Stimulated activated CD4-positive, alpha-beta T cell treated with anti-CD3 and anti-CD28 coated beads, Interleukin-15, amount 100 ng/mL, for 48 hours (primary cell): ENCODE measurements around the gene SERPINA1.

ENCODE experiments used
- DNase-seq, 2 donors: peaks; one replicate each; pipeline ENCODE4 v3.0.0-alpha.2; 2020; ENCODE audit warnings: low read depth in 2 of 2

The SERPINA1 gene

DNA sequence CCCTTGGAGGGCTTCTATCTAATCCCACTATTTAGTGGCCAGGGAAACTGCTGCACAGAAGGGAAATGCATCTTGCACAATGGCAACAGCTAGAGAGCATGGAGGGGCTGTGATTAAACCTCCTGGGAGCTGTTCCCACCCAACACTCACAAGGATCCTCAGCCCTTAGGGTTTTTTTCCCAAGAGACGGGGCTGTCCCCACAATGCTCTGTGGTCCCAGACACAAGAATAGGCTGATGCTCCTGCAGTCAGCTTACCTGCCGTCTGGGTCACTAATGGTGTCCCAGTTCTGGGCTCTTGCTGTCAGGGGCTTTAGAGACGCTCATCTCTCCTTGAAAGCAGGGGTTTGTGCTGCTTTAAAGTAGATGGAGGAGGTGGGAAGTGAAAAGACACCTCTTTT lies 4.6 kb downstream of the SERPINA1 start:
- DNase-seq, result no peak

DNA sequence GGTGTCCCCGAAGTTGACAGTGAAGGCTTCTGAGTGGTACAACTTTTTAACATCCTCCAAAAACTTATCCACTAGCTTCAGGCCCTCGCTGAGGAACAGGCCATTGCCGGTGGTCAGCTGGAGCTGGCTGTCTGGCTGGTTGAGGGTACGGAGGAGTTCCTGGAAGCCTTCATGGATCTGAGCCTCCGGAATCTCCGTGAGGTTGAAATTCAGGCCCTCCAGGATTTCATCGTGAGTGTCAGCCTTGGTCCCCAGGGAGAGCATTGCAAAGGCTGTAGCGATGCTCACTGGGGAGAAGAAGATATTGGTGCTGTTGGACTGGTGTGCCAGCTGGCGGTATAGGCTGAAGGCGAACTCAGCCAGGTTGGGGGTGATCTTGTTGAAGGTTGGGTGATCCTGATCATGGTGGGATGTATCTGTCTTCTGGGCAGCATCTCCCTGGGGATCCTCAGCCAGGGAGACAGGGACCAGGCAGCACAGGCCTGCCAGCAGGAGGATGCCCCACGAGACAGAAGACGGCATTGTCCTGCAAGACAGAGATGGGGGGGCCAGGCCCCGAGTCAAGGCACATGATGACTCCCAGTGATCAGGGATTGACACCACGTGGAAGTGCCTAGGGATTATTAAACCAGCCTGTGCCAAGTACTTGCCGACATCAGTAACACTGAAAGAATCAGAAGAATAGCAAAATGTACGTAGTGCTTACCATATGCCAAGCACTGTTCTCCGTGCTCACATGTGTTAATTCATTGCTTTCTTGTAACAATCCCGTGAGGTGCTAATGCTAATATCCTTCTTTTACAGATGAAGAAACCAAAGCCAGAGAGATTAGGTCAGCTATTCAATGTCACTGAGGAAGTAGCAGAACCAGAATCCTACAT lies 5.4 kb downstream of the SERPINA1 start:
- DNase-seq, result no peak

DNA sequence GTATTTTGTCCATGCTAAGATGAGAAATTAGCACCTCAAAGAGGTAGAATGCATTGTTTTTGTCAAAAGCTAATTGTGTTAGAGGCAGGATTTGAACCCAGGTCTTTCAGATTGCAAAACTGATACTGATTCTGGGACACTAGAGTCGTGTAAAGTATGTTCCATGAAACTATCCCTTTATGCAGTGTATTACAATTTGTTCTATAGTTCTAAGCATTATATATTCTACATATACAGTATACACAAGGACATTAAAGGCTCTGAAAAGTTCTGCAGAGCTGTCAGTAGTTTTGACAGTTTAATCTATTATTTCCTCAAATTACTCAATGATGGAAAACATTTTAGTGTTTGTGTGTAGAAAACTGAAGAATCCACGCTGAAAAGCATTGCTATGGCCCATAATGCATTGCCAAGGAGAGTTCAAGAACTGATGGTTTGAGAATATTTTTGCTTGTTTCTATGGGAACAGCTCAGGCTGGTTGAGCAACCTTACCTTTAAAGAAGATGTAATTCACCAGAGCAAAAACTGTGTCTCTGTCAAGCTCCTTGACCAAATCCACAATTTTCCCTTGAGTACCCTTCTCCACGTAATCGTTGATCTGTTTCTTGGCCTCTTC lies 6.2 kb downstream of the SERPINA1 start:
- DNase-seq, result no peak

DNA sequence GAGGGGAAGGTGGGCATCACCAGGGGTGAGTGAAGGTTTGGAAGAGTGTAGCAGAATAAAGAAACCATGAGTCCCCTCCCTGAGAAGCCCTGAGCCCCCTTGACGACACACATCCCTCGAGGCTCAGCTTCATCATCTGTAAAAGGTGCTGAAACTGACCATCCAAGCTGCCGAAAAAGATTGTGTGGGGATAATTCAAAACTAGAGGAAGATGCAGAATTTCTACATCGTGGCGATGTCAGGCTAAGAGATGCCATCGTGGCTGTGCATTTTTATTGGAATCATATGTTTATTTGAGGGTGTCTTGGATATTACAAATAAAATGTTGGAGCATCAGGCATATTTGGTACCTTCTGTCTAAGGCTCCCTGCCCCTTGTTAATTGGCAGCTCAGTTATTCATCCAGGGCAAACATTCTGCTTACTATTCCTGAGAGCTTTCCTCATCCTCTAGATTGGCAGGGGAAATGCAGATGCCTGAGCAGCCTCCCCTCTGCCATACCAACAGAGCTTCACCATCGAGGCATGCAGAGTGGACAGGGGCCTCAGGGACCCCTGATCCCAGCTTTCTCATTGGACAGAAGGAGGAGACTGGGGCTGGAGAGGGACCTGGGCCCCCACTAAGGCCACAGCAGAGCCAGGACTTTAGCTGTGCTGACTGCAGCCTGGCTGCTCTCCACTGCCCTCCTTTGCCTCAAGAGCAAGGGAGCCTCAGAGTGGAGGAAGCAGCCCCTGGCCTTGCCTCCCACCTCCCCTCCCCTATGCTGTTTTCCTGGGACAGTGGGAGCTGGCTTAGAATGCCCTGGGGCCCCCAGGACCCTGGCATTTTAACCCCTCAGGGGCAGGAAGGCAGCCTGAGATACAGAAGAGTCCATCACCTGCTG lies 7.0 kb downstream of the SERPINA1 start:
- DNase-seq, result no peak

DNA sequence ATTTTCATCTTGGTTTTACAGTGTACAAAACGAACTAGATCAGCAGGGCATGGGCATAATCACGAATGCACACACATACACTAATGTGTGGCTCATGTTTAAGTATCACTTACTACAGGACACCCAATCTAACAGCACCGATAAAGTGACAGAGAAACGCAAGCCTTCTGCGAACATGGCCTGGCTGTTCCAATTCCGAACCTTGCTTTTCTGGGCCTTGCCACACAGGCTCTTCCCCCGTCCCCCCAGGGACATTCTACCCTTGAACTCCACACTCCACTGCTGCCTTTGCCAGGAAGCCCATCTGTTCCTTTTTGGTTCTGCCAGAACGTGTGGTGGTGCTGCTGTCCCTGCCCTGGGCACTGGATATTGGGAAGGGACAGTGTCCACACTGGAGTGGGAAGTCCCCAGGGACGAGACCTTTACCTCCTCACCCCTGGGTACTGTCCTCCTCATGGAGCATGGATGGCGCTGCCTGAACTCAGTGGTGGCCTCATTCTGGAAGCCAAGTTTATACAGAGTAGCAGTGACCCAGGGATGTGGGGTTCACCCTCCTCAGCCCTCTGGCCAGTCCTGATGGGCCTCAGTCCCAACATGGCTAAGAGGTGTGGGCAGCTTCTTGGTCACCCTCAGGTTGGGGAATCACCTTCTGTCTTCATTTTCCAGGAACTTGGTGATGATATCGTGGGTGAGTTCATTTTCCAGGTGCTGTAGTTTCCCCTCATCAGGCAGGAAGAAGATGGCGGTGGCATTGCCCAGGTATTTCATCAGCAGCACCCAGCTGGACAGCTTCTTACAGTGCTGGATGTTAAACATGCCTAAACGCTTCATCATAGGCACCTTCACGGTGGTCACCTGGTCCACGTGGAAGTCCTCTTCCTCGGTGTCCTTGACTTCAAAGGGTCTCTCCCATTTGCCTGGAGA lies 7.9 kb downstream of the SERPINA1 start:
- no peak for DNase-seq

DNA sequence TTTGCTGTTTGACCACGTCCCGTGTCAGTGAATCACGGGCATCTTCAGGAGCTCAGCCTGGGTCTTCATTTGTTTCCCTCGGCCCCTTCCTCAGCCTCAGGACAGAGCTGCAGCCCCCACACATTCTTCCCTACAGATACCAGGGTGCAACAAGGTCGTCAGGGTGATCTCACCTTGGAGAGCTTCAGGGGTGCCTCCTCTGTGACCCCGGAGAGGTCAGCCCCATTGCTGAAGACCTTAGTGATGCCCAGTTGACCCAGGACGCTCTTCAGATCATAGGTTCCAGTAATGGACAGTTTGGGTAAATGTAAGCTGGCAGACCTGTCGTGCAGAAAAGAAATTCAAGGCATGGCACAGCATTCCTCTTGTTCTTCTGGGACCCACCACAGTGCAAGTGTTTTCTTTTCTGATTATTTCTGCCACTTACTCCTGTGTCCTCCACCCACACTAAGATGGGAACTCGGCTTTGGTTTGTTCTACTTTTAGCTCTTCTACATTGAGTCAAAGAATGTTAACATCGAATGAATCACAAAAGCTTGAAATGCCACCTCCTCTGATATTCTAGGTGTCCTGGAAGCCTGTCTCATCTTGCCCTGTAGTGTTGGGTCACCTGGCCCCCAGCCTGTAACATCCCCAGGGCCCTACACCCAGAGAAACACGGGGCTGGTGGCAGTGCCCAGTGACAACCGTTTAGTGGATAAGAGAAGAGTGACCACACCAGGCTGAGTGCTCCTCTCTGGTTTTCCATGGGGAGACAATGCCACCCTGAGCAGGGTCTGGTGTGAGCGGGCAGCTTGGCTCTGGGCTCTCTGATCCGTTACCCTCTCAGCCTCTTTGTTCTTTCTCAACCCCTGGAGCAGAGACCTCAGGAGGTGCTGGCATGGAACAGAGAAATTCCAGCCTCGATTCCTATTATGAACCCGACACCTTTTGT lies 8.8 kb downstream of the SERPINA1 start:
- no peak for DNase-seq

DNA sequence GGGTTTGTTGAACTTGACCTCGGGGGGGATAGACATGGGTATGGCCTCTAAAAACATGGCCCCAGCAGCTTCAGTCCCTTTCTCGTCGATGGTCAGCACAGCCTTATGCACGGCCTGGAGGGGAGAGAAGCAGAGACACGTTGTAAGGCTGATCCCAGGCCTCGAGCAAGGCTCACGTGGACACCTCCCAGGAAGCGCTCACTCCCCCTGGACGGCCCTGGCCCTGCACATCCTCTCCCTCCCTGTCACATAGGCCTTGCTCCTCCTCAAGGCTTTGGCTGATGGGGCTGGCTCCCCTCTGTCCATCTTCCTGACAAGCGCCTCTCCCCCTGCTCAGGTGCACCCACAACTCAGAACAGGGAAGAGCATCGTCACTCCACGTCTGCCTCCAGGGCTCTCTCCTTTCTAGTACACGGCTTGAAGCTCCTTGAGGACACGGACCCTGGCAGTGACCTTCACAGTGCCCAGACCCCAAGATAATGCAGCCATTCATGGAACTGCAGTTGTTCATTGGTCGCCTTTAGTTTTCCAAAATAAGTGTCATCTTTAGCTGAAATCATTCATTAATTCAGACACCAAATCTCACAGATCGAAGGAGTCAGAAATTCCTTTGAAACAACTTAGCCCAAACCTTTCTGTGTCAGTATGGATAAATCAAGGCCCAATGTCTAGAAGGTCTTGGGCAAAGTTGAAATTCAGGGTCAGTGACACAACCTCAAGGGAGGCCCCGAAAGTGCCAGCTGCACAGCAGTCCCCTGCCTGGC lies 9.7 kb downstream of the SERPINA1 start:
- DNase-seq, result no peak

DNA sequence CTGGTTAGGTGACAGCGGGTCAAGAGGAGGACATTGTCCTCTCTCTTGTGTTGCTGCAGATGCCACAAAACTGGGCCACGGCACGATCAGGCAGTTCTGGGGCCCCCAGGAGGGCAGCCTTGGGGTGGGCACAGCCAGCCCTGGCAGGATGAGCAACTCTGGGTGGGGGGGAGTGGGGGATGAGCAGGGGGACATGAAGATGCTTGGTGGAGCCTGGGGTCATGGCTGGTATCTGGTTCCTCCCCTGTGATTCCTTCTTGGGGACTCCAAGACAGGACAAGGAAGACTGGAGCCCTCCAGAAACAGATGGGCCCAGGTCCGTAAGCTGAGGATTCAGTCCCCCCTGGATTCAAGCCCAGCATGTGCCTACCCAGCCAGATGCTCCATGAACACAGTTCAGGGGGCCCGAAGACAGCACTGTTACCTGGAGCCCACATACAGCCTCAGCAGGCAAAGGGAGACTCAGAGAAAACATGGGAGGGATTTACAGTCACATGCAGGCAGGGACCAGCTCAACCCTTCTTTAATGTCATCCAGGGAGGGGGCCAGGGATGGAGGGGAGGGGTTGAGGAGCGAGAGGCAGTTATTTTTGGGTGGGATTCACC lies 10.4 kb downstream of the SERPINA1 start:
- DNase-seq, result no peak

DNA sequence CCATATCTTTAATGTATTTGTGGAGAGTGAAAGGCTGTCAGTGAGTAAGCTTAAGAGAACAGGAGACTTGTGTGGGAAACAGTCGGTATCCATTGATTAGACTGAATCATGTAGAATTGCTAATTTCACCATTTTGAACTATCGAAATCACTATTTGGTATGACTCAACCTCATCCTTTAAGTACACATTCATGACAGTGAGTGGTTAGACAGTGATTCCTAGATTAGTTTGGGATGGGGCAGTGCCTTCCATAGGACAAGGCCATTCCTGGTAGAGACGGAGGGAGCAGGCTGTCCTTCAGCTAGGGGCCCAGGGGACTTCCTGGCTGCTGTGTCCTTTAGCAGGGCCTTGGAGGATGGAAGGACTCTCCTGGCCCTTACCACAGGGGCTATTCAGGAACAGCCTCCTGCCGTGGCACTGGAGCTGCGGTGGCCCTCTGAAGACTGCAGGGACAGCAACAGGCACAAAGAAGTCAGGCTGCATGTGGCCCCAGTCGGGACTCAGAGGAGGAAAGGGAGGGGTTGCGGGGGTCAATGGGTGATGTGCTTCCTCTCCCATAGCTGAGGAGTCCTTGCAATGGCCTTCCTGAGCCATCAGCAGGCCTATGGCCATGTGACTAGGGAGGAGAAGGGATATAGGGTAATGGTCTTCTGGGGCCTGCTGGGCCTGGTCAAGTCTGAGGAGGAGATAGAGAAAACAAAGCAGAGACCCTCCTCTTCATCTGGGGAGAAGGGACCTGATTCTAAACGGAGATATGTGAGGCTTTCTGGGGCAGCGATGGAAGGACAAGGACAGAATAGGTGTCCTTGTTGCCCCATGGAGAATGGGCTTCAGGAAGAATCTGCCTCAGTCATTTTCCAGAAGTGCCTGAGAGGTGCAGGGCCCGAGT lies 11.2 kb downstream of the SERPINA1 start:
- DNase-seq, result no peak

DNA sequence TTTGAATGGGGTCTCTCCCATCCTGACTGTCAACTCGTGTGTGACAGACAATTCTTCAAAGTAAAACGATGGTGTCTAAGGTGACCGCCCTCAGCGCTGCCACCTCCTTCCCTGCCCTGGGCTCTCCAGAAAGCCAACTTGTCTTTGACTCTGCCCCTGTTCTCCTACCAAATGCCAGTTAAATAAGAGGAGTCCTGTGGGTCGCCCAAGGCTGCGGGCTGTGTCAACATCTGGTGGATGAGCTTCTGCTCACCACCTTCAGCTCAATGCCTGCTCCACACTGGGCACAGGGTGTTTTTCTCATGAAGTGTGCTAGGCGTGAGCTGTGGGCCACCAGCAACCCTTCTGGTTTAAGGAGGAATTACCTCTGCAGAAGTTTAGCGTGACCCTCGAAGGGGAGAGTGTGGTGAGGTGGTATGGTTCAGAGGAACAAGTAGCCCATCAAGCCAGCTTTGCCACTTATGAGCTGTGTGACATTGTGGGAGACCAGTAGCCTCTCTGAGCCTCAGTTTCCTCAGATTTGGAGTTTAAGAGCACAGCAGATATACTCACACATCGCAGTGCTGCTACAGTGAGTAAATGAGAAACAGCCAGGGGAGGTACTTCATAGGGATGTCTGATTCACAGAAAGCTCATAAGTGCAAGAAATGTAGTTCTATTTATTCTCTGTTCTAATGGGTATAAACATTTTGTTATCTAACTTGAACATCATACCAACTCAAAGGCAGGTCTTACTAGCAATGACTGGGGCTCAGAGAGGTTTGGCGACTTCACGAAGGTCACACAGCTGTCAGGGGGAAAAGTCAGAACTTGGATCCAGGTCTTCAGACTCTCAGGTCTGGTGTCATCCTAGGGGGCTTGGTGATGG lies 12.1 kb downstream of the SERPINA1 start:
- DNase-seq, result no peak

DNA sequence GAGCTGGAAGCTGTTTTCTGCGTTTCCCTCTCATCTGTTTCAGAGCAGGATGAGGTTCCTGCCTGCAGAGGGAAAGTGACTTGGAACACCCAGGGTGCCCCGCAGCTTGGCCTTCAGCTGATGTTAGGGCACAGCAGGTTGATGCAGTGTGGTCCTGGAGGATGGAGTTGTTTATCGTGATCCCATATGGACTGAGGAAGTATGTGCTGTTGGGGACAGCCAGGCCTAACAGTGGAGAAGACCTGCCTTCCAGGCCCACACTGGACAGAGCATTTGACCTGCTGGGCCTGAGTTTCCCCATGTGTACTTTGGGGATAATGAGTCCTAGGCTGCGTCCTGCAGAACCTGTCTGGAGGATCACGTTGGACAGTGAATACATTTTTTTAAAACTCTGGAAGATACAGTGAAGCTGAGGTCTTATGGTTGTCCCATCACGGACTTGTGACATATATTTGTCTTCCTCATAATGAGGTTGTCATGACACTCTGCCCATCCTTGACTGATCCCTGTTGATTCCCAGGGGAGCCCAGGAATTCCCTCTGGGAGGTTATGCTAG lies 12.8 kb downstream of the SERPINA1 start:
- DNase-seq, result no peak

DNA sequence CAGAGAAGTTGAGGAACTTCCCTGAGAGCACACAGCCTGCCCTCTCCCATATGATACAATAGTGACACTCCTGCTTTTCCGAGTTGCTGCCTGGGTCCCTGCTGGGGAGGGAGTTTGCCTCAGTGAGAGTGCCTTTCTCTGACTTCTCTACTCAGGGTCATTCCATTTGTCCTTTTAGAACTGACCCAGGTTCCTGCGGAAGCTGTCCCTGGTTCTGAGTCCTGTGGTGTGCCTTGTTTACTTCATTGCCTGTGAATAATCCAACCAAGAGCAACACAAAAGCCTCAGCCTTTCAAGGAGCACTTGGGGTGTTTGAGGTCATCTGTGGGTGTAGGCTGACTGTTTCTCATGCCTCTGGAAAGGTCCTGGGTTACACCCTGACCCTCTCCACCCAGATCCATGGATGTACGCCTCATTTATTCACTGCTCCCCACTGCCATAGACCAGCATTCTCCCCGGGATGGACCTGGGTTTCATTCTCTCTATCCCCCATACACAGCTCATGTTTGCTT lies 13.6 kb downstream of the SERPINA1 start:
- DNase-seq, result no peak

DNA sequence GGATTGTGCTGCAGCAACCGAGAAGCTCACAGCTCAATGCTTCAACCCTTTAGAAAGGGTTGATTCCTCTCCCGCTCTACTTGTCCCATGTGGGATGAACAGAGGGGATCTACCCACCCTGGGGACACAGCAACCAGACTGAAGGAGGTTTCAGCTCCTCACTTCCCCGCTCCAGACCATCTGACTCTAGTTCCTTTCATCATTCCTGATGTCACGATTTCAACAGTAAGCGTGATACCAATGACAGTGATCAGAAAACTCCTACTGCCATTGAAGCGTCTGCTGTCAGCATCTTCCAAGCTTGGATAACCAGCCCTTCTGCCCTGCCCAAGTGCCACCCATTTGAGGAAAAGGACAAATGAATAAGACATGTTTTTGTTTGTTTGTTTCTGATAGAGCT lies 14.3 kb downstream of the SERPINA1 start:
- DNase-seq, result no peak

DNA sequence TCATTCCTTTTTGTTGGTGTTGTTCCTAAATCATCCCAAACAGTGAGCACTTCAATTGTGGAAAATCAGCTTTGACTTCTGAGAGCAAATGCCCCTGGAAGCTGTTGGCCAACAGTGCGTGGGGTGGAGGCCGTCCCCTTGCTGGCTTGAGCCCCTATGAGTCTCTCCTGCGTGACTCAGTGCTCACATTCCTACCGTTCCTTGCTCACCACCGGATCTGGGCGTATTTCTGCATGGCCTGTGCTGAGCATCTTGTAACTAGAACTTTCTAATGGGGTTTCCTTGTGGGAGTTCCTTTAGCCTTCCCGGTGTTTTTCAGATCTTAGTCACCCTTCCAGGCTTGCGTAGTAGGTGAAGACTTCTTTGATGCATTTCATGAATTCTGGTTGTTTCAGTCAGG lies 14.7 kb downstream of the SERPINA1 start:
- DNase-seq, result no peak

DNA sequence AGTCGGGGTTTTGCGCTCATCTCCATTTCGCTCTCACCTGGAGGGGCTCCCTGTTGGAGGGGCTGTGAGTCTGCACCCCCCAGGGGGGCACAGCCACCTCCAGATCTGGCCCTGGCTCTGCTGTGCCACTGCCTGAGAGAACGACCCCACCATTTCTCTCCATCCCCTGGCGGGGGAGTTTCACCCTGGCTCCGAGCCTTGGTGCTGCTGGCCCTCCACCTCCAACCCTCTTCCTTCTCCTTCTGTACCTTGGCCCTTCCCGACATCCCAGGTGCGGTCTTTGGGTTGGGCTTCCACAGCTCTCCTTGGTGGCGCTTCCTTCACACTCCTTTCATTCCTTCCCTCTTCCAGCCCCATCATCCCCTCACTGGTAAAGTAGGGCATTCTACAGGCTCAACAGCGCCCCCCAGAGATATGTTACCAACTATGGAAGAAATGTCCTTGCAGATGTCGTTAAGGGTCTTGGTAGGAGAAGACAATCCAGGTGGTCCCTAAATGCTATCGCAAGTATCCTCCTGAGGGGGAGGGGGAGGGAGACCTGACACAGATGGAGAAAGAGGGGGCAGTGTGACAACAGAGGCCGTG lies 16.3 kb downstream of the SERPINA1 start:
- no peak for DNase-seq

DNA sequence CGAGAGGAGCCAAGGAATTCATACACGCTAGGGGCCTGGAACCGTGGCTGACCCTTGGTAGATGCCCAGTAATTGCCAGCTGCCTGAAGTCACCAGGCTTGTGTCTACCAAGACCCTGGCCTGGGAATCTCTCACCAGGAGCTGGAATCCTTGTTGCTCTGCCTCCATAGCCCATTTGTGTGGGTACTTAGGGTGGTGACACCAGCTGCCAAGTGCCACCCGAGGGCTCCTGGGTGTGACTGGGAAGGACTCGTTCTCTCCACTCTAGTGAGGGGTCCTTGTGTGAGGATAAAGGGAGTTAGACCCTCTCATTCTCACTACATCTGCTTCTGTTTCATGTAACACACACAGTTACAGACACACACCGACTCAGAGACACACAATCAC lies 17.9 kb downstream of the SERPINA1 start:
- DNase-seq, result no peak
